Motor neuron (in vitro differentiated cells): ENCODE measurements around the gene NOC2L. TPM values are rescaled to one million over a fixed set of nuclear protein-coding genes. Genes with fewer than 3 reads are reported as not detected.

Experiments used
- ATAC-seq, 8 experiments: fragments of 200-7000 bp; cut with Tn5 transposase; replicated peaks in 6 of 8; 2 replicates each; pipeline ENCODE4 v1.8.0; 2021; ENCODE audit warnings: mild to moderate bottlenecking in 8 of 8, moderate library complexity in 8 of 8
- H3K27ac ChIP-seq, 2 donors: fragments of 250-450 bp; sonication (Bioruptor Pico); 2 replicates each; pipeline ENCODE4 v1.9.0; 2021; ENCODE audit warnings: antibody characterized with exemption in 2 of 2, mild to moderate bottlenecking in 2 of 2, moderate library complexity in 1 of 2
- H3K4me1 ChIP-seq, 2 donors: fragments of 250-450 bp; sonication (Bioruptor Pico); replicated peaks in 1 of 2; 2 replicates each; pipeline ENCODE4 v1.6.1; 2021; ENCODE audit warnings: antibody characterized with exemption in 2 of 2, mild to moderate bottlenecking in 2 of 2, moderate library complexity in 1 of 2
- H3K4me3 ChIP-seq, 5 donors: fragments of 250-450 bp; sonication (Bioruptor Pico); 2 replicates each; pipeline ENCODE4 v1.9.0; 2021; ENCODE audit warnings: antibody characterized with exemption in 5 of 5, mild to moderate bottlenecking in 5 of 5, moderate library complexity in 4 of 5
- WGBS, 10 experiments: fragments of 450-650 bp; shearing (Covaris generic); methylation state at CpG; one replicate each; pipeline ENCODE4 v1.0.0; 2022; 5-methylcytosine and 5-hydroxymethylcytosine counted together
- in situ Hi-C, 9 experiments: fragments of 400-800 bp; cut with MboI; loops; one replicate each; pipeline ENCODE4 v1.15.0; 2021; ENCODE audit warnings: low sequenced_read_pairs in 9 of 9, low pct_unique_long_range_greater_than_20kb in 2 of 9; ENCODE audit not compliant: unreplicated experiment in 9 of 9
- total RNA-seq, 8 experiments: library from RNA; unstranded; fragments of 300-600 nt; gene quantifications; 2 replicates each; pipeline versions ENCODE4 v1.2.3 to v1.2.4, GENCODE V29; 2022

Gene NOC2L
- total RNA-seq, 8 experiments from 2014 or later: 41.5 to 126 (median 85.5) TPM

- WGBS, 10 experiments: 54 to 89% (median 69%) methylated on average over 1 to 4 of the region's 16 CpGs; no CpG with 5 or more reads in 4 of the 10 experiments
- Histone ChIP-seq H3K4me1 (peaks cover 57 to 58% of the 10 kb centered on the region in 2 donors), H3K27ac (no peak overlapping the region), H3K4me3 (no peak overlapping the region)
- in situ Hi-C loops: no loop called here
- ATAC-seq: no peak
These were observed 45.4 kb downstream of the NOC2L start for GRCh38 chr1:913491-914130.

- H3K27ac ChIP-seq: no peak overlapping the region
- no peak overlapping the region for H3K4me3 ChIP-seq
- WGBS, 10 experiments: 27 to 83% (median 53%) methylated on average over 1 to 16 of the region's 24 CpGs; no CpG with 5 or more reads in 2 of the 10 experiments
- in situ Hi-C loops: no loop called here
- H3K4me1 ChIP-seq: peaks cover 49 to 56% of the 10 kb centered on the region in 2 donors
- peak in 1 of 8 experiments; percentile 55 for ATAC-seq
These were observed 46.2 kb downstream of the NOC2L start for GRCh38 chr1:912740-913301.

GRCh38 chr1:911875-912739 is 46.9 kb downstream of the NOC2L start:
- in situ Hi-C loops: no loop called here
- no peak for ATAC-seq

GRCh38 chr1:910881-911721 is 48.0 kb downstream of the NOC2L start:
- no peak overlapping the region for H3K4me3 ChIP-seq
- WGBS, 10 experiments: 13 to 80% (median 34%) methylated on average over 2 to 21 of the region's 25 CpGs; no CpG with 5 or more reads in 4 of the 10 experiments
- H3K27ac ChIP-seq: peak overlapping the region in 1 of 2 donors; percentile 13
- peaks cover 32 to 49% of the 10 kb centered on the region in 2 donors for H3K4me1 ChIP-seq
- in situ Hi-C loops: no loop called here
- ATAC-seq: peak in 7 of 8 experiments; percentile 11 to 95 (median 94)

More at GRCh38 chr1:911875-912739, 46.9 kb downstream of the NOC2L start:
- H3K4me3 ChIP-seq: no peak overlapping the region
- 61 to 90% (median 74%) methylated on average over 2 to 13 of the region's 15 CpGs; no CpG with 5 or more reads in 1 of the 10 experiments for WGBS, 10 experiments
- H3K4me1 ChIP-seq: peaks cover 42 to 51% of the 10 kb centered on the region in 2 donors
- H3K27ac ChIP-seq: no peak overlapping the region

- H3K27ac ChIP-seq: no peak overlapping the region
- no peak for ATAC-seq
- H3K4me1 ChIP-seq: peaks cover 27 to 49% of the 10 kb centered on the region in 2 donors
- in situ Hi-C loops: no loop called here
- WGBS, 10 experiments: 68 to 88% (median 77%) methylated on average over 3 to 11 of the region's 29 CpGs; no CpG with 5 or more reads in 6 of the 10 experiments
- no peak overlapping the region for H3K4me3 ChIP-seq
These were observed 48.7 kb downstream of the NOC2L start for GRCh38 chr1:910311-910880.

GRCh38 chr1:909861-910310 is 49.2 kb downstream of the NOC2L start:
- in situ Hi-C loops: no loop called here
- Histone ChIP-seq H3K4me1 (peaks cover 32 to 54% of the 10 kb centered on the region in 2 donors), H3K27ac (no peak overlapping the region), H3K4me3 (no peak overlapping the region)
- ATAC-seq: no peak
- no CpG with 5 or more reads among the region's 53 CpGs for WGBS, 10 experiments

- in situ Hi-C loops: no loop called here
- H3K4me3 ChIP-seq: no peak overlapping the region
- no peak overlapping the region for H3K27ac ChIP-seq
- no peak for ATAC-seq
- WGBS, 10 experiments: no CpG with 5 or more reads among the region's 16 CpGs
- H3K4me1 ChIP-seq: peaks cover 32 to 57% of the 10 kb centered on the region in 2 donors
These were observed 50.4 kb downstream of the NOC2L start for GRCh38 chr1:908661-909060.

- Histone ChIP-seq H3K27ac (no peak overlapping the region), H3K4me1 (peaks cover 32 to 57% of the 10 kb centered on the region in 2 donors), H3K4me3 (no peak overlapping the region)
- in situ Hi-C loops: no loop called here
- ATAC-seq: no peak
- 52 to 77% (median 73%) methylated on average over 3 to 12 of the region's 17 CpGs; no CpG with 5 or more reads in 4 of the 10 experiments for WGBS, 10 experiments
These were observed 51.2 kb downstream of the NOC2L start for GRCh38 chr1:907611-908451.

- H3K27ac ChIP-seq: no peak overlapping the region
- in situ Hi-C loops: no loop called here
- H3K4me1 ChIP-seq: peaks cover 27 to 47% of the 10 kb centered on the region in 2 donors
- ATAC-seq: peak in 3 of 8 experiments; percentile 26 to 74 (median 49)
- WGBS, 10 experiments: 0 to 80% (median 57%) methylated on average over 1 to 11 of the region's 20 CpGs; no CpG with 5 or more reads in 2 of the 10 experiments
- H3K4me3 ChIP-seq: no peak overlapping the region
These were observed 52.2 kb downstream of the NOC2L start for GRCh38 chr1:906600-907420.

- no peak overlapping the region for H3K27ac ChIP-seq
- in situ Hi-C loops: no loop called here
- 20 to 100% (median 77%) methylated on average over 1 to 8 of the region's 13 CpGs; no CpG with 5 or more reads in 5 of the 10 experiments for WGBS, 10 experiments
- peak overlapping the region in 1 of 5 donors; percentile 37 for H3K4me3 ChIP-seq
- no peak for ATAC-seq
- peaks cover 18 to 39% of the 10 kb centered on the region in 2 donors for H3K4me1 ChIP-seq
These were observed 53.1 kb downstream of the NOC2L start for GRCh38 chr1:905811-906599.
